GM21360 (cell line): ENCODE data around the gene TUSC2.
A peak's percentile ranks its signal among the peaks of the same experiment; 100 is the strongest.
"Not testable (repeated sequence)": the region's sequence is repeated elsewhere in the genome, so short reads cannot be mapped to it uniquely, and the experiment has no call there.

ENCODE experiments used
- ATAC-seq: cut with Tn5 transposase; IDR thresholded peaks from one replicate; pipeline ENCODE4 v1.9.1; 2021; ENCODE audit warnings: mild to moderate bottlenecking, moderate library complexity; ENCODE audit not compliant: unreplicated experiment

TUSC2 gene

GRCh38 chr3:50319894-50320625, 8.0 kb downstream of the TUSC2 start:
- ATAC-seq = no peak

- no peak for ATAC-seq
Observed at GRCh38 chr3:50319181-50319893, 8.7 kb downstream of the TUSC2 start.

DNA sequence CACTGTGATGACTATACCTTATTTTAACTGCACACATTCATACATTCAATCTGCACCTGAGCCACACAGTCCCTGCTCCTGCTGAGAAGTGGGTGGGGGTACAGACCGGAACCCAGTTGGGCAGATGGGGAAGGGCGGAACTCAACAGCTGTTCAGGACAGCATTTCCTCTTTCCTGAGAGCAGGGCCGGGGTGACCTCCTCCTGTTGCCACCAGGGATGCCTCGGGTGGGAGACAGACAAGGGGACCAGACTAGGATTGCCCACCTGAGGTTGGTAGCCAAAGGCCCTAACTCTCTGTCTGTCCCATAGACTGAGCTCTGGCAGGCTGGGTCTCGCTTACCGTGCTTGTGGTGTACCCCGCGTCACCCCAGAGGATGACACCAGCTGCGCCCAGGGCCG, 9.4 kb downstream of the TUSC2 start:
- ATAC-seq = no peak

DNA sequence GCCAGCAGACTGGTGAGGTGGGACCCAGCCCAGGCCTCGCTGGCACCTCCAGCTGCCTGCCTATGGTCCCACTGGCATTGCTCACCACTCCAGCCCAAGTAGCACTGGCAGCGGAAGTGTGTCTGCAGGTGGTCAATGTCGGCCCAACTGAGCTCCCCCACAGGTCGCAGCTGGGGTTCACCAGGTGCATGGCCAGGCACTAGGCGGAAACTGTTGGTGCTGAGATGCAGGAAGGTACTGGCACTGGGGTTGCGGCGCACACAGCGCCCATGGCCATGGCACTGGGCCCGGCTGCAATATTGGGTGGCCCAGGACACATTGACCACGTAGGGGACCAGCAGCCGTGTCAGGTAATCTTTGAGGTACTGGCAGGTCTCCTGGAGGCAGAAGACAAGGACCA, 9.9 kb downstream of the TUSC2 start:
- ATAC-seq = no peak

DNA sequence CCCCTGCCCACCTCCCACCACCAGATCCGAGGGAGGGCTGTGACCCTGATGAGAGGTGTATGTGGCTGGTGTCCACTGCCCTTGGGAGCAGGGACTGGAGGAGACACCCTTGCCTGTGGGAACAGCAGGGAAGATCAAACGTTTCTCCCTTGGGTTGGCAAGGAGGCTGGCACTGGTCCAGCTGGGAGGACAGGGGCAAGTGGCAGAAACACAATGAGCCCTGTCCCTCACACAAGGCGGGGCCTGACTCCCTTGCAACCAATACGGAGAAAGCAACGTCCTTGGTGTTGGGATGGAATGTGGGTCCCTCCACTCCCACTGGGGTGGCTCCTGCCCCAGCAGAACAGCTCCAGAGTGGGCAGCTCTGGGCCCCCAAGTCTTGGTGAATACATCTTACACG, 10.7 kb downstream of the TUSC2 start:
- no peak for ATAC-seq

GRCh38 chr3:50316657-50317242, 11.3 kb downstream of the TUSC2 start:
- ATAC-seq = no peak

DNA sequence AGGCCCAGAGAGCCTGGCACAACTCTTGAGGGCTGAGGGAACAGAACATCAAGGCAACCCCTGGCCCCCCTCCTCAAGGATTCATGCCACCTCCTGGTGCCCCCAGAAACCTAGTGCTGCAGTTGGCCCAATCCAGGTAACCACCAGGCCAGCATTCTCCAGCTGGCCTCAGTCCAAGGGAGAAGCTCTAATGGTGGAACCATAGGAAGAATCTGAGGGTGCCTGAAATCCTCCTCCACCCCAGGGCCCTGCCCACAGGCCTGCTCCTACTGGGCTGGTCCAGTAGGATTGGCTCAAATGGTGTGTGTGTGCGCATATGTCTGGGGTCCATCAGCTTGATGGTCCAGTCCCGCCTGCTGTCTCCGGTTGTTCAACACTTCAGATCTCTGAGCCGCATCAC, 13.2 kb downstream of the TUSC2 start:
- ATAC-seq = no peak

- no peak for ATAC-seq
Observed at GRCh38 chr3:50314342-50314741, 13.7 kb downstream of the TUSC2 start.

DNA sequence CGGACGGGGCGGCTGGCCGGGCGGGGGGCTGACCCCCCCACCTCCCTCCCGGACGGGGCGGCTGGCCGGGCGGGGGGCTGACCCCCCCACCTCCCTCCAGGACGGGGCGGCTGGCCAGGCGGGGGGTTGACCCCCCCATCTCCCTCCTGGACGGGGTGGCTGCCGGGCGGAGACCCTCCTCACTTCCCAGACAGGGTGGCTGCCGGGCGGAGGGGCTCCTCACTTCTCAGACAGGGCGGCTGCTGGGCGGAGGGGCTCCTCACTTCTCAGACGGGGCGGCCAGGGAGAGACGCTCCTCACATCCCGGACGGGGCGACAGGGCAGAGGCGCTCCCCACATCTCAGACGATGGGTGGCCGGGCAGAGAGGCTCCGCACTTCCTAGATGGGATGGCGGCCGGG, 16.0 kb downstream of the TUSC2 start:
- ATAC-seq = not testable (repeated sequence)

DNA sequence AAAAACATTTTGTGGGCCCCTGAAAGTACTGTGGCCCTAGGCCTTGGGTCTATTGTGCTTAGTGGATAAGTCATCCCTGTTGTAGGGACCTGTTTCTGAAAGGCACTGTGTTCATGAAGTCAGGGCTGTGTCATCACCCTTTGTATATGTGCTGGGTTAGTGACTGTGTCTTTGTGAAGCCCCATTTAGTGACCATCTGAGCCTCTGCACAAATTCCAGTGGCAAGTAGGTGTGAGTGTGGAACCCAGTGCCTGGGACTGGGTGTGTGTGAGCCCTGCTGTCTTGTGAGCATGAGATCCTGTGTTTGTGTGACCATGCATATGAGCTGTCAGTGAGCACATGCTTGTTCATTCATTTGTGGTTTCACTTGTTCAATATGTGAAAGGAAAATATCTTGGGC, 23.4 kb downstream of the TUSC2 start:
- ATAC-seq = no peak

GRCh38 chr3:50303013-50303815, 24.8 kb downstream of the TUSC2 start, which contains the start of gene HYAL1:
Gene HYAL1 (minus strand): TSS chr3:50303574. CDS start chr3:50302956, 618 bp downstream.
- no peak for ATAC-seq

GRCh38 chr3:50302095-50303012, 25.7 kb downstream of the TUSC2 start:
- ATAC-seq = no peak

GRCh38 chr3:50300681-50301254, 27.3 kb downstream of the TUSC2 start:
- no peak for ATAC-seq

DNA sequence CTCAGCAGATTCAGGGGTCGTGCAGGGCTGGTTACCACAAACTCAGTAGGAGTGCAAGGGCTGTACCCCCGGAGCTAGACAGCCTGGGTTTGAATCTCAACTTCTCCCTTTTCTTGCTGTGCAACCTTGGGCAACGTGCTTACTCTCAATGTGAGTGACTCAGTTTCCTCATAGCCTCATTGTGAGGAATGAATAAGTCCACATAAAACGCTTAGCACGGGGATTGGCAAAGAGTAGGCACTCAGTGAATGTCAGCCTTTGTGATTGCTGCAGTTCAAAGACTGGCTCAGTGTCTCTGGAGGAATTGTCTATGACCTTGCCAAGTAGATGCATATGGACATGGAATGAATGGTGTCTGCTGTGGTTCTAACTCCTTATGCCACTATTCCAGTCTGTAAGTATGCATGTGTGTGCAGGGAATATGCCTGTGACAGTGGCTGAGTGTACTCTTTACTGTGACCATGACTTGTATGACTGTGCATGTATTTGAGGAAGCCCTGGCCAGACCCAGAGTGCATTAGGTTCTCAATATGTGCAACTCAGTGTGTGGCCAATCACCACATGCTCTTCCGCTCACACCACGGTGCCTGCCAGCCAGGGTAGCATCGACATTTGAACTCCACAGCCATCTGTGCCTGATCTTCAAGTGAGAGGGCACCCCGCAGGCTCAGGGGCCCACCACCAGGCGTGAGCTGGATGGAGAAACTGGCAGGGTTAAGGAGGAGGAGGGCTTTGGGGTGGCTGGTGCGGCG, 27.9 kb downstream of the TUSC2 start:
- no peak for ATAC-seq

- ATAC-seq = no peak
Observed at GRCh38 chr3:50299638-50299928, 28.4 kb downstream of the TUSC2 start.

DNA sequence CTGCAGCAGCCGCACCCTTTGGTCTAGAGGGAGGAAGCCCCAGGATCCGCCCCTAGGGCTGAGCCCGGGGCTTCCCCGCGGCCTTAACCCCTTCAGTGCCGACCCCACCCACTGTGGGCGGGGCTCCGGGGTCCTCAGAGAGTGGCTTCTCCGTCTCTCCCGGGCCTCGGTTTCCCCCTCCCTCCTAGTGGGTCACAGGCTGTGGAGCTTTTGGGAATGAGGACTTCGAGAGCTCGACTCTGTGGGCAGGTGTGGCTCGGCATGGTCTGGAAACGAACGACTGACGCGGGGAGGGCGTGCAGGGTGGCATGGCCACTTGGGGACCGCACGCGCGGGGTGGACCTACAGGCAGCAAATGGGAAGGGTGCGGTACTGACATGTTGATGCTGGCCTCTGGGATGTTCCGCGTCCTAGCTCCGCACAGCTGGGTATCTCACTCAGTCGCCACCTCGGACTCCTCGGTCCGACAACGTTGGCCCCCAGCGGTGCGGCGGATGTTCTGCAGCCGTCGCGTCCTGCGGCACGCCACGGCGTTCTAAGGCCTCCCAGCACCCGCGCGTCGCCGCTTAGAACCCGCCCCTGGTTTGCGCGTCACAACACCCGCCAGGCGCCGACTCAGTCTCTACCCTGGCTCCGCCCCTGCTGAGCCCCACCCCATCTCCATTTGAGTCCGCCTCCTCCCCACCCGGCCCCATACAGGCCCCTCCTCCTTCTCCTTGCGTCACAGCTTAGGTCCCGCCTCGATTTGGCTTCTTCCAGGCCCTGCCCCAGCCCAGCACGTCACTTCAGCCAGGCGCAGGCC, 29.0 kb downstream of the TUSC2 start, which contains the start of the genes HYAL3 and NAA80:
TSS of gene HYAL3 (minus strand) at position 570 of the 802 bp plus-strand sequence. CDS start 3,803 bp downstream, outside the sequence.
TSS of gene NAA80 (minus strand) at position 570 of the 802 bp plus-strand sequence. CDS start 1,942 bp downstream, outside the sequence.
- peak; percentile 75 for ATAC-seq

- ATAC-seq = no peak
Observed at GRCh38 chr3:50297896-50298725, 29.9 kb downstream of the TUSC2 start.
